Activated naive CD8-positive, alpha-beta T cell treated with anti-CD3 and anti-CD28 coated beads, Interleukin-2, amount 10 ng/mL, durations not matched to agents 7 days and 5 days (primary cell): ENCODE data around the gene UNC79. TPM values are rescaled to one million over a fixed set of nuclear protein-coding genes. Genes with fewer than 3 reads are reported as not detected.
"Not testable (repeated sequence)": the region's sequence is repeated elsewhere in the genome, so short reads cannot be mapped to it uniquely, and the experiment has no call there.

ENCODE experiments used
- ATAC-seq: fragments of 150-1000 bp; cut with Tn5 transposase; one replicate; pipeline ENCODE4 v1.10.0; 2021; ENCODE audit warnings: low read depth, moderate library complexity
- POLR2A ChIA-PET: fragments of 350-600 bp; sonication (Branson Sonifier 250); formaldehyde crosslinking; loops from one replicate; lab custom pipeline; 2021; ENCODE audit warnings: antibody characterized with exemption; lab: Charles Lee
- DNase-seq: peaks from one replicate; pipeline ENCODE4 v3.0.0; 2021
- H3K27ac Mint-ChIP-seq: one replicate; pipeline ENCODE4 v1.8.0; 2022; ENCODE audit warnings: mild to moderate bottlenecking, mixed read lengths
- H3K27me3 Mint-ChIP-seq: one replicate; pipeline ENCODE4 v1.8.0; 2022; ENCODE audit warnings: mild to moderate bottlenecking, moderate library complexity, mixed read lengths
- H3K36me3 Mint-ChIP-seq: one replicate; pipeline ENCODE4 v1.8.0; 2021; ENCODE audit warnings: mild to moderate bottlenecking, mixed read lengths
- H3K4me1 Mint-ChIP-seq: one replicate; pipeline ENCODE4 v1.8.0; 2021; ENCODE audit warnings: mixed read lengths
- H3K4me3 Mint-ChIP-seq: one replicate; pipeline ENCODE4 v1.8.0; 2022; ENCODE audit warnings: mild to moderate bottlenecking, moderate library complexity, mixed read lengths
- H3K9me3 Mint-ChIP-seq: one replicate; pipeline ENCODE4 v1.8.0; 2021; ENCODE audit warnings: mixed read lengths
- total RNA-seq, 2 experiments: library from RNA; stranded (reverse); gene quantifications; one replicate each; pipeline ENCODE4 v1.2.3, GENCODE V29; 2021

UNC79 gene
- total RNA-seq, 2 experiments from 2014 or later: not detected

- POLR2A ChIA-PET: no interaction called here
- H3K27ac Mint-ChIP-seq: no peak overlapping the region
- no peaks in the 10 kb centered on the region for H3K36me3 Mint-ChIP-seq
- DNase-seq (no peak), ATAC-seq (no peak)
- H3K4me3 Mint-ChIP-seq: no peak overlapping the region
- no peaks in the 10 kb centered on the region for H3K9me3 Mint-ChIP-seq
- peaks cover 3% of the 10 kb centered on the region for H3K27me3 Mint-ChIP-seq
- H3K4me1 Mint-ChIP-seq: no peaks in the 10 kb centered on the region
These were observed 27.5 kb downstream of the UNC79 start for GRCh38 chr14:93458234-93458633.

- no peaks in the 10 kb centered on the region for H3K27me3 Mint-ChIP-seq
- H3K36me3 Mint-ChIP-seq: no peaks in the 10 kb centered on the region
- no peaks in the 10 kb centered on the region for H3K4me1 Mint-ChIP-seq
- no peaks in the 10 kb centered on the region for H3K9me3 Mint-ChIP-seq
- H3K4me3 Mint-ChIP-seq: no peak overlapping the region
- ATAC-seq: no peak
- no peak for DNase-seq
- H3K27ac Mint-ChIP-seq: no peak overlapping the region
- POLR2A ChIA-PET: no interaction called here
These were observed 31.7 kb downstream of the UNC79 start for GRCh38 chr14:93462479-93462878.

GRCh38 chr14:93464271-93464670 lies 33.5 kb downstream of the UNC79 start:
- Mint-ChIP-seq H3K36me3 (no peaks in the 10 kb centered on the region), H3K27me3 (no peaks in the 10 kb centered on the region), H3K27ac (no peak overlapping the region), H3K9me3 (no peaks in the 10 kb centered on the region), H3K4me1 (no peaks in the 10 kb centered on the region), H3K4me3 (no peak overlapping the region)
- ATAC-seq: no peak
- DNase-seq: no peak
- POLR2A ChIA-PET: no interaction called here

- no peak overlapping the region for H3K4me3 Mint-ChIP-seq
- H3K9me3 Mint-ChIP-seq: no peaks in the 10 kb centered on the region
- POLR2A ChIA-PET: no interaction called here
- no peaks in the 10 kb centered on the region for H3K4me1 Mint-ChIP-seq
- H3K27me3 Mint-ChIP-seq: peaks cover 15% of the 10 kb centered on the region
- H3K27ac Mint-ChIP-seq: no peak overlapping the region
- H3K36me3 Mint-ChIP-seq: no peaks in the 10 kb centered on the region
- no peak for ATAC-seq
- DNase-seq: no peak
These were observed 44.7 kb downstream of the UNC79 start for GRCh38 chr14:93475471-93475870.

GRCh38 chr14:93476305-93476704 lies 45.6 kb downstream of the UNC79 start:
- POLR2A ChIA-PET: no interaction called here
- ATAC-seq: no peak
- no peaks in the 10 kb centered on the region for H3K36me3 Mint-ChIP-seq
- H3K27me3 Mint-ChIP-seq: peaks cover 10% of the 10 kb centered on the region
- DNase-seq: no peak
- no peak overlapping the region for H3K27ac Mint-ChIP-seq
- H3K4me3 Mint-ChIP-seq: no peak overlapping the region
- H3K9me3 Mint-ChIP-seq: no peaks in the 10 kb centered on the region
- no peaks in the 10 kb centered on the region for H3K4me1 Mint-ChIP-seq

GRCh38 chr14:93479074-93479473 lies 48.3 kb downstream of the UNC79 start:
- H3K27me3 Mint-ChIP-seq: peaks cover 11% of the 10 kb centered on the region
- H3K36me3 Mint-ChIP-seq, H3K4me1 Mint-ChIP-seq, H3K27ac Mint-ChIP-seq, DNase-seq, H3K4me3 Mint-ChIP-seq, ATAC-seq, POLR2A ChIA-PET, H3K9me3 Mint-ChIP-seq: not testable (repeated sequence)

GRCh38 chr14:93480867-93481266 lies 50.1 kb downstream of the UNC79 start:
- ATAC-seq: no peak
- no peak overlapping the region for H3K4me3 Mint-ChIP-seq
- peaks cover 2% of the 10 kb centered on the region for H3K9me3 Mint-ChIP-seq
- no peak overlapping the region for H3K27ac Mint-ChIP-seq
- POLR2A ChIA-PET: no interaction called here
- no peaks in the 10 kb centered on the region for H3K4me1 Mint-ChIP-seq
- H3K36me3 Mint-ChIP-seq: no peaks in the 10 kb centered on the region
- no peak for DNase-seq
- peaks cover 9% of the 10 kb centered on the region for H3K27me3 Mint-ChIP-seq

- DNase-seq (no peak), ATAC-seq (no peak)
- Mint-ChIP-seq H3K27me3 (peaks cover 9% of the 10 kb centered on the region), H3K9me3 (peaks cover 2% of the 10 kb centered on the region), H3K36me3 (no peaks in the 10 kb centered on the region), H3K4me3 (no peak overlapping the region), H3K27ac (no peak overlapping the region), H3K4me1 (no peaks in the 10 kb centered on the region)
- POLR2A ChIA-PET: no interaction called here
These were observed 51.0 kb downstream of the UNC79 start for GRCh38 chr14:93481758-93482157.

- Mint-ChIP-seq H3K27me3 (peaks cover 4% of the 10 kb centered on the region), H3K4me1 (no peaks in the 10 kb centered on the region), H3K4me3 (no peak overlapping the region), H3K27ac (no peak overlapping the region), H3K9me3 (no peaks in the 10 kb centered on the region), H3K36me3 (no peaks in the 10 kb centered on the region)
- no peak for ATAC-seq
- no peak for DNase-seq
- POLR2A ChIA-PET: no interaction called here
These were observed 59.3 kb downstream of the UNC79 start for GRCh38 chr14:93490001-93490400.

- no peak for DNase-seq
- peaks cover 2% of the 10 kb centered on the region for H3K27me3 Mint-ChIP-seq
- no peak overlapping the region for H3K27ac Mint-ChIP-seq
- ATAC-seq: no peak
- no peaks in the 10 kb centered on the region for H3K36me3 Mint-ChIP-seq
- POLR2A ChIA-PET: no interaction called here
- H3K4me1 Mint-ChIP-seq: no peaks in the 10 kb centered on the region
- H3K9me3 Mint-ChIP-seq: no peaks in the 10 kb centered on the region
- H3K4me3 Mint-ChIP-seq: no peak overlapping the region
These were observed 62.3 kb downstream of the UNC79 start for GRCh38 chr14:93493054-93493453.

- H3K27ac Mint-ChIP-seq, H3K4me3 Mint-ChIP-seq, POLR2A ChIA-PET, H3K9me3 Mint-ChIP-seq, DNase-seq, H3K27me3 Mint-ChIP-seq, ATAC-seq, H3K36me3 Mint-ChIP-seq, H3K4me1 Mint-ChIP-seq: not testable (repeated sequence)
These were observed 62.9 kb downstream of the UNC79 start for GRCh38 chr14:93493622-93494021.

- Mint-ChIP-seq H3K4me1 (no peaks in the 10 kb centered on the region), H3K4me3 (no peak overlapping the region), H3K9me3 (no peaks in the 10 kb centered on the region)
These were observed 66.4 kb downstream of the UNC79 start for GRCh38 chr14:93496856-93497741.

GRCh38 chr14:93510056-93510455 lies 79.3 kb downstream of the UNC79 start:
- POLR2A ChIA-PET: no interaction called here
- H3K27ac Mint-ChIP-seq: no peak overlapping the region
- peaks cover 28% of the 10 kb centered on the region for H3K27me3 Mint-ChIP-seq

More at GRCh38 chr14:93496856-93497741, 66.4 kb downstream of the UNC79 start:
- no peaks in the 10 kb centered on the region for H3K27me3 Mint-ChIP-seq
- H3K27ac Mint-ChIP-seq: no peak overlapping the region
- POLR2A ChIA-PET: no interaction called here
- H3K36me3 Mint-ChIP-seq: no peaks in the 10 kb centered on the region
- no peak for DNase-seq
- no peak for ATAC-seq

GRCh38 chr14:93511001-93511400 lies 80.3 kb downstream of the UNC79 start:
- ATAC-seq (no peak), DNase-seq (no peak)
- no peaks in the 10 kb centered on the region for H3K36me3 Mint-ChIP-seq
- H3K4me1 Mint-ChIP-seq: no peaks in the 10 kb centered on the region
- H3K27ac Mint-ChIP-seq: no peak overlapping the region
- no peaks in the 10 kb centered on the region for H3K9me3 Mint-ChIP-seq
- H3K4me3 Mint-ChIP-seq: no peak overlapping the region
- POLR2A ChIA-PET: no interaction called here
- H3K27me3 Mint-ChIP-seq: peaks cover 26% of the 10 kb centered on the region

More at GRCh38 chr14:93510056-93510455, 79.3 kb downstream of the UNC79 start:
- Mint-ChIP-seq H3K4me3 (no peak overlapping the region), H3K4me1 (no peaks in the 10 kb centered on the region), H3K36me3 (no peaks in the 10 kb centered on the region), H3K9me3 (no peaks in the 10 kb centered on the region)
- DNase-seq (no peak), ATAC-seq (no peak)
